H9 (cell line): ENCODE results near the gene ZNF677. TPM values are rescaled to one million over a fixed set of nuclear protein-coding genes. Genes with fewer than 3 reads are reported as not detected.
"Not testable (repeated sequence)": the region's sequence is repeated elsewhere in the genome, so short reads cannot be mapped to it uniquely, and the experiment has no call there.

ENCODE experiments used
- DNase-seq: peaks from one replicate; pipeline ENCODE4 v3.0.0-alpha.2; 2017
- H2AFZ ChIP-seq: one replicate; pipeline ENCODE4 v1.6.1; 2013; ENCODE audit warnings: mild to moderate bottlenecking, low read length, control low read depth, moderate library complexity
- H2AK5ac ChIP-seq: 2 replicates; pipeline ENCODE4 v1.6.1; 2013; ENCODE audit warnings: low read length, control low read depth, mixed read lengths; ENCODE audit not compliant: insufficient read length
- H2BK120ac ChIP-seq: one replicate; pipeline ENCODE4 v1.6.1; 2013; ENCODE audit warnings: low read depth, mild to moderate bottlenecking, low read length, control low read depth, inconsistent platforms; ENCODE audit not compliant: poor library complexity, severe bottlenecking
- H2BK12ac ChIP-seq: 2 replicates; pipeline ENCODE4 v1.6.1; 2013; ENCODE audit warnings: low read length, control low read depth, mixed read lengths, low read depth; ENCODE audit not compliant: insufficient read length
- H2BK15ac ChIP-seq: 2 replicates; pipeline ENCODE4 v1.6.1; 2013; ENCODE audit warnings: low read depth, low read length, control low read depth
- H2BK20ac ChIP-seq: one replicate; pipeline ENCODE4 v1.6.1; 2013; ENCODE audit warnings: low read depth, mild to moderate bottlenecking, low read length, control low read depth, inconsistent platforms; ENCODE audit not compliant: poor library complexity, severe bottlenecking
- H2BK5ac ChIP-seq: 2 replicates; pipeline ENCODE4 v1.6.1; 2013; ENCODE audit warnings: low read length, control low read depth, mixed read lengths; ENCODE audit not compliant: insufficient read length
- H3K14ac ChIP-seq: 2 replicates; pipeline ENCODE4 v1.6.1; 2013; ENCODE audit warnings: low read length, control low read depth; ENCODE audit not compliant: insufficient read depth
- H3K18ac ChIP-seq: 2 replicates; pipeline ENCODE4 v1.6.1; 2013; ENCODE audit warnings: low read depth, mild to moderate bottlenecking, mixed read lengths, low read length, control low read depth; ENCODE audit not compliant: insufficient read length
- H3K23ac ChIP-seq: 2 replicates; pipeline ENCODE4 v1.6.1; 2013; ENCODE audit warnings: low read length, control low read depth, mixed read lengths, low read depth; ENCODE audit not compliant: insufficient read length
- H3K23me2 ChIP-seq: 2 replicates; pipeline ENCODE4 v1.6.1; 2013; ENCODE audit warnings: low read depth, mild to moderate bottlenecking, mixed read lengths, low read length, control low read depth; ENCODE audit not compliant: insufficient read length, poor library complexity, severe bottlenecking
- H3K27ac ChIP-seq: 2 replicates; pipeline ENCODE4 v1.5.1; 2013; ENCODE audit warnings: low read length, control low read depth, mixed read lengths, low read depth; ENCODE audit not compliant: insufficient read length
- H3K27me3 ChIP-seq: 2 replicates; pipeline ENCODE4 v1.6.1; 2013; ENCODE audit warnings: low read length, control low read depth, inconsistent platforms; ENCODE audit not compliant: insufficient read depth
- H3K4ac ChIP-seq: 2 replicates; pipeline ENCODE4 v1.6.1; 2013; ENCODE audit warnings: low read depth, mild to moderate bottlenecking, control low read depth, inconsistent platforms, low read length, moderate library complexity
- H3K4me1 ChIP-seq: 2 replicates; pipeline ENCODE4 v1.6.1; 2013; ENCODE audit warnings: low read length, control low read depth, inconsistent platforms; ENCODE audit not compliant: insufficient read depth
- H3K4me2 ChIP-seq: 2 replicates; pipeline ENCODE4 v1.6.1; 2013; ENCODE audit warnings: low read length, control low read depth, mixed read lengths; ENCODE audit not compliant: insufficient read length, insufficient read depth
- H3K56ac ChIP-seq: 2 replicates; pipeline ENCODE4 v1.6.1; 2013; ENCODE audit warnings: low read depth, mild to moderate bottlenecking, mixed read lengths, low read length, control low read depth; ENCODE audit not compliant: insufficient read length
- H3K79me1 ChIP-seq: 2 replicates; pipeline ENCODE4 v1.6.1; 2013; ENCODE audit warnings: low read depth, mild to moderate bottlenecking, moderate library complexity, low read length, control low read depth, inconsistent platforms; ENCODE audit not compliant: insufficient read depth, poor library complexity, severe bottlenecking
- H3K79me2 ChIP-seq: 2 replicates; pipeline ENCODE4 v1.6.1; 2013; ENCODE audit warnings: low read length, control low read depth, inconsistent platforms; ENCODE audit not compliant: insufficient read depth
- H3K9ac ChIP-seq: 2 replicates; pipeline ENCODE4 v1.6.1; 2013; ENCODE audit warnings: low read length, control low read depth, mixed read lengths; ENCODE audit not compliant: insufficient read length; ENCODE audit errors: extremely low read depth
- H3K9me3 ChIP-seq: one replicate; pipeline ENCODE4 v1.6.1; 2013; ENCODE audit warnings: low read depth, low read length, inconsistent platforms; ENCODE audit not compliant: control insufficient read depth
- H3T11ph ChIP-seq: one replicate; pipeline ENCODE4 v1.6.1; 2013; ENCODE audit warnings: mild to moderate bottlenecking, low read length, control low read depth, inconsistent platforms
- H4K20me1 ChIP-seq: one replicate; pipeline ENCODE4 v1.6.1; 2013; ENCODE audit not compliant: control insufficient read depth, insufficient read length, insufficient read depth
- H4K5ac ChIP-seq: 2 replicates; pipeline ENCODE4 v1.6.1; 2013; ENCODE audit warnings: low read depth, mild to moderate bottlenecking, mixed read lengths, low read length, control low read depth; ENCODE audit not compliant: insufficient read length
- H4K8ac ChIP-seq: replicated peaks from 2 replicates; pipeline ENCODE4 v1.6.1; 2013; ENCODE audit warnings: low read length, control low read depth, mixed read lengths, low read depth; ENCODE audit not compliant: insufficient read length
- H4K91ac ChIP-seq: 2 replicates; pipeline ENCODE4 v1.6.1; 2013; ENCODE audit warnings: low read depth, mild to moderate bottlenecking, moderate library complexity, mixed read lengths, low read length, control low read depth; ENCODE audit not compliant: insufficient read length
- H3K27ac Mint-ChIP-seq, 3 experiments: 2 replicates in 2 of 3; 3 replicates in 1 of 3; pipeline ENCODE4 v1.8.0; 2020 to 2021; ENCODE audit warnings: mixed read lengths in 3 of 3, mild to moderate bottlenecking in 1 of 3, moderate library complexity in 1 of 3
- H3K27me3 Mint-ChIP-seq: 2 replicates; pipeline ENCODE4 v1.8.0; 2021; ENCODE audit warnings: low read depth, mild to moderate bottlenecking, moderate library complexity, mixed read lengths
- H3K36me3 Mint-ChIP-seq, 3 experiments: 2 replicates in 2 of 3; 3 replicates in 1 of 3; pipeline ENCODE4 v1.8.0; 2020 to 2021; ENCODE audit warnings: low read depth in 3 of 3, mixed read lengths in 3 of 3; ENCODE audit not compliant: insufficient read depth in 1 of 3
- H3K4me1 Mint-ChIP-seq, 2 experiments: 2 replicates each; pipeline ENCODE4 v1.8.0; 2020; ENCODE audit warnings: mixed read lengths in 2 of 2
- H3K4me3 Mint-ChIP-seq, 2 experiments: 2 replicates in 1 of 2; 3 replicates in 1 of 2; pipeline ENCODE4 v1.8.0; 2020 to 2021; ENCODE audit warnings: mild to moderate bottlenecking in 2 of 2, mixed read lengths in 2 of 2, moderate library complexity in 1 of 2
- H3K9me3 Mint-ChIP-seq, 2 experiments: 2 replicates in 1 of 2; 3 replicates in 1 of 2; pipeline ENCODE4 v1.8.0; 2020; ENCODE audit warnings: mild to moderate bottlenecking in 2 of 2, mixed read lengths in 2 of 2, moderate library complexity in 1 of 2
- CTCF ChIP-seq: fragments of 200-600 bp; sonication (generic); conservative IDR thresholded peaks from 3 replicates; pipeline ENCODE4 v1.8.0; 2021; ENCODE audit warnings: antibody characterized with exemption, mild to moderate bottlenecking
- WGBS: extraction: QIAGEN DNeasy Blood & Tissue Kit; methylation state at CpG from one replicate; pipeline ENCODE4 v1.1.7; 2013; ENCODE audit warnings: missing lambda C conversion rate, low lambda C conversion rate, mixed read lengths; ENCODE audit not compliant: insufficient read length; ENCODE audit errors: extremely low coverage; 5-methylcytosine and 5-hydroxymethylcytosine counted together
- total RNA-seq: library from RNA; stranded (reverse); gene quantifications from 2 replicates; pipeline ENCODE4 v1.2.1, GENCODE V29; 2021

ZNF677 gene
- total RNA-seq, 1 experiment from 2014 or later, result 39.3 TPM

DNA sequence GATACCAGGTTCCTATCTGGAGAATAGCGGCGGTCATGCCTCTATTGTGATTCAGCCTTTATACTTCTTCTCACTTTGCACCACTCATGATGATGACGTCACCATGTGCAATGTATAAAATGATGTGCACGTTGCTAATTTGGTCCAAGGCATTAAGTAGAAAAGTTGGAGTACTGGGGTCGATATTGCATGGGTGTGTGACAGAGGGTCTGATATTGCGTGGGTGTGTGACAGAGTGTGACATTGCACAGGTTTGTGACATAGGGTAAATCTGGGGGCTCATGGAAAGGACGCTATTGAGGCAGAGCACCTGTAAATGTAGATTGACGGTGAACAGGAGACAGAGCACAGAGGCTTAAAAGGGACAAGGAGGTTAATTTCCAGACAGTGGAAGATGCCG, 17.4 kb upstream of the ZNF677 start:
- no peak overlapping the region for H3K14ac ChIP-seq
- no peak overlapping the region for H4K91ac ChIP-seq
- H3K9me3 Mint-ChIP-seq, result peaks cover 61 to 69% of the 10 kb centered on the region in 2 experiments
- H2BK20ac ChIP-seq, result no peak overlapping the region
- peaks cover 20% of the 10 kb centered on the region for H3K9me3 ChIP-seq
- H4K8ac ChIP-seq, result no peak overlapping the region
- no peak overlapping the region for H3K23ac ChIP-seq
- no peak overlapping the region for H3K27ac ChIP-seq
- no peaks in the 10 kb centered on the region for H3K79me2 ChIP-seq
- H3K4me1 ChIP-seq, result no peaks in the 10 kb centered on the region
- H3K56ac ChIP-seq, result no peak overlapping the region
- H3K27me3 Mint-ChIP-seq, result peaks cover 18% of the 10 kb centered on the region
- no peaks in the 10 kb centered on the region for H4K20me1 ChIP-seq
- H3K27ac Mint-ChIP-seq, result no peak overlapping the region
- no peak overlapping the region for H3K4me2 ChIP-seq
- no peaks in the 10 kb centered on the region for H3K4me1 Mint-ChIP-seq
- H2BK15ac ChIP-seq, result no peak overlapping the region
- no peak overlapping the region for H3T11ph ChIP-seq
- no peak overlapping the region for H2BK12ac ChIP-seq
- no peak overlapping the region for H3K18ac ChIP-seq
- no peak overlapping the region for H3K9ac ChIP-seq
- H2BK120ac ChIP-seq, result no peak overlapping the region
- no peak overlapping the region for H2AK5ac ChIP-seq
- no peak for DNase-seq
- H3K4ac ChIP-seq, result no peak overlapping the region
- H2AFZ ChIP-seq, result no peak overlapping the region
- no peak for TF ChIP-seq CTCF
- no CpG with 5 or more reads among the region's 9 CpGs for WGBS
- H3K23me2 ChIP-seq, result no peaks in the 10 kb centered on the region
- no peaks in the 10 kb centered on the region for H3K79me1 ChIP-seq
- H3K36me3 Mint-ChIP-seq, result peaks cover 2 to 9% (median 9%) of the 10 kb centered on the region in 3 experiments; a peak in 6 of 7 replicates
- no peak overlapping the region for H2BK5ac ChIP-seq
- no peaks in the 10 kb centered on the region; the same call in 1 of the 2 replicates for H3K27me3 ChIP-seq
- no peak overlapping the region for H4K5ac ChIP-seq
- no peak overlapping the region for H3K4me3 Mint-ChIP-seq

DNA sequence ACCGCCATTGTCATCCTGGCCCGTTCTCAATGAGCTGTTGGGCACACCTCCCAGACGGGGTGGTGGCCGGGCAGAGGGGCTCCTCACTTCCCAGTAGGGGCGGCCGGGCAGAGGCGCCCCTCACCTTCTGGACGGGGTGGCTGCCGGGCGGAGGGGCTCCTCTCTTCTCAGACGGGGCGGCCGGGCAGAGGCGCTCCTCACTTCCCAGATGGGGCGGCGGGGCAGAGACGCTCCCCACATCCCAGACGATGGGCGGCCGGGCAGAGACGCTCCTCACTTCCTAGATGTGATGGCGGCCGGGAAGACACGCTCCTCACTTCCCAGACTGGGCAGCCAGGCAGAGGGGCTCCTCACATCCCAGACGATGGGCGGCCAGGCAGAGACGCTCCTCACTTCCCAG, 15.2 kb upstream of the ZNF677 start:
- H2BK20ac ChIP-seq, H4K91ac ChIP-seq, H3K9ac ChIP-seq, H2BK5ac ChIP-seq, H3K4me2 ChIP-seq, H3K79me2 ChIP-seq, H3K23me2 ChIP-seq, H3K27ac ChIP-seq, H2BK120ac ChIP-seq, H2BK12ac ChIP-seq, H3K14ac ChIP-seq, H3K27ac Mint-ChIP-seq, H3K4ac ChIP-seq, H2BK15ac ChIP-seq, H3K79me1 ChIP-seq, DNase-seq, H2AK5ac ChIP-seq, H4K8ac ChIP-seq, H3K4me3 Mint-ChIP-seq, H3K4me1 Mint-ChIP-seq, H3K18ac ChIP-seq, H4K20me1 ChIP-seq, H3K56ac ChIP-seq, H3K27me3 ChIP-seq, H4K5ac ChIP-seq, H2AFZ ChIP-seq, H3T11ph ChIP-seq, H3K23ac ChIP-seq, H3K4me1 ChIP-seq: not testable (repeated sequence)
- no CpG with 5 or more reads among the region's 27 CpGs for WGBS
- Mint-ChIP-seq H3K36me3 (peaks cover 2 to 12% (median 9%) of the 10 kb centered on the region in 3 experiments; a peak in 6 of 7 replicates), H3K9me3 (peaks cover 62 to 68% of the 10 kb centered on the region in 2 experiments), H3K27me3 (peaks cover 14% of the 10 kb centered on the region)
- peaks cover 20% of the 10 kb centered on the region for H3K9me3 ChIP-seq
